HCT116 (cell line): ENCODE data around the gene FGGY. TPM values are rescaled to one million over a fixed set of nuclear protein-coding genes. Genes with fewer than 3 reads are reported as not detected.

Experiments used
- ATAC-seq: fragments of 200-7000 bp; cut with Tn5 transposase; 2 replicates; pipeline ENCODE4 v1.9.1; 2020; ENCODE audit warnings: mild to moderate bottlenecking, moderate library complexity
- BruUV-seq: library from RNA; stranded (reverse); fragments of 400-500 nt; replicated peaks from 2 replicates; lab custom pipeline; 2021; lab: Mats Ljungman, UMichigan
- CTCF ChIA-PET: fragments of 300-600 bp; sonication (Branson Sonifier 250); formaldehyde crosslinking; loops from one replicate; lab custom pipeline; 2021; ENCODE audit warnings: antibody characterized with exemption; lab: Charles Lee
- POLR2A ChIA-PET: fragments of 300-600, 350-600 bp; sonication (Branson Sonifier 250); formaldehyde crosslinking; loops from one replicate; lab custom pipeline; 2021; ENCODE audit warnings: antibody characterized with exemption; lab: Charles Lee
- RAD21 ChIA-PET, 2 experiments: fragments of 300-600 bp; sonication (Branson Sonifier 250); formaldehyde crosslinking; loops; one replicate each; lab custom pipeline; 2023; ENCODE audit warnings: low total read pairs in 2 of 2; ENCODE audit not compliant: uncharacterized antibody in 2 of 2, unreplicated experiment in 2 of 2, low non-redundant PET in 1 of 2; lab: Charles Lee
- DNase-seq: peaks from one replicate; pipeline ENCODE4 v3.0.0-alpha.2; 2010; ENCODE audit warnings: low read depth, low spot score
- H2AFZ ChIP-seq: fragments of 200-600 bp; shearing (Covaris generic), sonication (generic); 2 replicates; pipeline ENCODE4 v1.6.1; 2017; ENCODE audit warnings: low read depth, mixed run types, mixed read lengths, antibody characterized with exemption, low read length; ENCODE audit not compliant: poor library complexity, severe bottlenecking
- H3K27ac ChIP-seq: 2 replicates; pipeline ENCODE4 v1.5.1; 2012; ENCODE audit warnings: low read depth, low read length
- H3K27me3 ChIP-seq: fragments of 200-600 bp; sonication (generic); 2 replicates; pipeline ENCODE4 v1.6.1; 2016; ENCODE audit warnings: mixed run types, low read length, mixed read lengths; ENCODE audit not compliant: insufficient read depth
- H3K36me3 ChIP-seq, 2 experiments: fragments of 200-500 bp in 1 of 2; fragments of 200-600 bp in 1 of 2; sonication (Bioruptor generic) in 1 of 2; sonication (generic) in 1 of 2; 2 replicates each; pipeline versions ENCODE4 v1.5.1 to v1.6.1; 2014 to 2016; ENCODE audit warnings: low read length in 2 of 2, inconsistent platforms in 1 of 2, mixed read lengths in 1 of 2, mixed run types in 1 of 2; ENCODE audit not compliant: insufficient read depth in 2 of 2, control insufficient read depth in 1 of 2
- H3K4me1 ChIP-seq, 2 experiments: fragments of 200-600 bp in 1 of 2; sonication (generic) in 1 of 2; 2 replicates each; pipeline versions ENCODE4 v1.5.1 to v1.6.1; 2012 to 2017; ENCODE audit warnings: low read length in 2 of 2, inconsistent platforms in 1 of 2, mild to moderate bottlenecking in 1 of 2, mixed read lengths in 1 of 2, mixed run types in 1 of 2, moderate library complexity in 1 of 2; ENCODE audit not compliant: insufficient read depth in 2 of 2, control insufficient read depth in 1 of 2
- H3K4me2 ChIP-seq: fragments of 200-600 bp; sonication (generic); 2 replicates; pipeline ENCODE4 v1.6.1; 2017; ENCODE audit warnings: mixed run types, low read length, mixed read lengths
- H3K4me3 ChIP-seq, 2 experiments: fragments of 200-600 bp in 1 of 2; sonication (generic) in 1 of 2; replicated peaks in 1 of 2; 2 replicates each; pipeline ENCODE4 v1.5.1; 2011 to 2016; ENCODE audit warnings: low read length in 2 of 2, control low read depth in 1 of 2, low read depth in 1 of 2, mild to moderate bottlenecking in 1 of 2, mixed read lengths in 1 of 2, mixed run types in 1 of 2
- H3K79me2 ChIP-seq: fragments of 200-600 bp; sonication (generic); 2 replicates; pipeline ENCODE4 v1.6.1; 2017; ENCODE audit warnings: mild to moderate bottlenecking, mixed run types, low read length, moderate library complexity, mixed read lengths; ENCODE audit not compliant: insufficient read depth
- H3K9ac ChIP-seq: fragments of 200-600 bp; sonication (generic); 2 replicates; pipeline ENCODE4 v1.6.1; 2016; ENCODE audit warnings: low read length, mixed read lengths
- H3K9me2 ChIP-seq: fragments of 200-600 bp; sonication (generic), shearing (Covaris generic); 2 replicates; pipeline ENCODE4 v1.6.1; 2017; ENCODE audit warnings: mixed run types, mild to moderate bottlenecking, moderate library complexity; ENCODE audit not compliant: insufficient read depth
- H3K9me3 ChIP-seq, 2 experiments: fragments of 200-500 bp in 1 of 2; fragments of 200-600 bp in 1 of 2; sonication (Bioruptor generic) in 1 of 2; sonication (generic) in 1 of 2; 2 replicates each; pipeline ENCODE4 v1.6.1; 2014 to 2017; ENCODE audit warnings: low read length in 2 of 2, mixed read lengths in 2 of 2, inconsistent platforms in 1 of 2, low read depth in 1 of 2, mild to moderate bottlenecking in 1 of 2, mixed run types in 1 of 2, moderate library complexity in 1 of 2; ENCODE audit not compliant: control insufficient read depth in 1 of 2, insufficient read depth in 1 of 2
- H4K20me1 ChIP-seq: fragments of 200-600 bp; sonication (generic), shearing (Covaris generic); 2 replicates; pipeline ENCODE4 v1.6.1; 2017; ENCODE audit warnings: mixed run types, mild to moderate bottlenecking, moderate library complexity; ENCODE audit not compliant: insufficient read depth
- CEBPB ChIP-seq: IDR thresholded peaks from 2 replicates; pipeline ENCODE4 v1.6.1; 2012; ENCODE audit warnings: low read depth
- EGR1 ChIP-seq: IDR thresholded peaks from 2 replicates; pipeline ENCODE4 v1.6.1; 2012; ENCODE audit warnings: low read depth
- ELF1 ChIP-seq: IDR thresholded peaks from 2 replicates; pipeline ENCODE4 v1.6.1; 2012; ENCODE audit warnings: low read depth, borderline replicate concordance
- EZH2 ChIP-seq: fragments of 200-600 bp; sonication (generic); IDR thresholded peaks from 2 replicates; pipeline ENCODE4 v1.6.1; 2017; ENCODE audit warnings: antibody characterized with exemption, mixed run types
- JUND ChIP-seq: IDR thresholded peaks from 2 replicates; pipeline ENCODE4 v1.6.1; 2012
- POLR2A ChIP-seq: IDR thresholded peaks from 2 replicates; pipeline ENCODE4 v1.7.0; 2011; ENCODE audit warnings: borderline replicate concordance; ENCODE audit not compliant: insufficient read depth, insufficient read length; ENCODE audit errors: extremely low read depth
- POLR2AphosphoS5 ChIP-seq: IDR thresholded peaks from 2 replicates; pipeline ENCODE4 v1.6.1; 2011; ENCODE audit warnings: mild to moderate bottlenecking, low read depth, low read length, moderate library complexity
- SP1 ChIP-seq: IDR thresholded peaks from 2 replicates; pipeline ENCODE4 v1.6.1; 2012; ENCODE audit warnings: low read depth
- TCF7L2 ChIP-seq: IDR thresholded peaks from 2 replicates; pipeline ENCODE4 v1.7.0; 2011; ENCODE audit warnings: borderline replicate concordance, inconsistent platforms; ENCODE audit not compliant: insufficient read depth, insufficient read length; ENCODE audit errors: extremely low read depth
- YY1 ChIP-seq: IDR thresholded peaks from 2 replicates; pipeline ENCODE4 v1.6.1; 2011; ENCODE audit warnings: low read length, low read depth, moderate library complexity, mild to moderate bottlenecking; ENCODE audit not compliant: insufficient replicate concordance; ENCODE audit errors: extremely low read depth
- ZFX ChIP-seq: fragments of 450-650 bp; IDR thresholded peaks from 2 replicates; pipeline ENCODE4 v1.6.1; 2017
- intact Hi-C: fragments of 100-400 bp; cut with micrococcal nuclease; formaldehyde crosslinking; loops from 2 replicates; pipeline ENCODE4 v1.10.0; 2022
- total RNA-seq: library from RNA; stranded (reverse); gene quantifications from one replicate; pipeline ENCODE4 v1.2.1, GENCODE V29; 2021; ENCODE audit not compliant: unreplicated experiment
- TF ChIP-seq, protein P1 (sequence below): IDR thresholded peaks from 2 replicates; pipeline ENCODE4 v1.6.1; 2011; ENCODE audit warnings: mild to moderate bottlenecking, low read length, moderate library complexity; ENCODE audit not compliant: insufficient replicate concordance; ENCODE audit errors: extremely low read depth
- TF ChIP-seq, protein P2 (sequence below): IDR thresholded peaks from 2 replicates; pipeline ENCODE4 v1.6.1; 2012; ENCODE audit warnings: low read depth
- TF ChIP-seq, protein P3 (sequence below): IDR thresholded peaks from 2 replicates; pipeline ENCODE4 v1.6.1; 2012

FGGY gene
- total RNA-seq, 1 experiment from 2014 or later = 10.6 TPM

DNA sequence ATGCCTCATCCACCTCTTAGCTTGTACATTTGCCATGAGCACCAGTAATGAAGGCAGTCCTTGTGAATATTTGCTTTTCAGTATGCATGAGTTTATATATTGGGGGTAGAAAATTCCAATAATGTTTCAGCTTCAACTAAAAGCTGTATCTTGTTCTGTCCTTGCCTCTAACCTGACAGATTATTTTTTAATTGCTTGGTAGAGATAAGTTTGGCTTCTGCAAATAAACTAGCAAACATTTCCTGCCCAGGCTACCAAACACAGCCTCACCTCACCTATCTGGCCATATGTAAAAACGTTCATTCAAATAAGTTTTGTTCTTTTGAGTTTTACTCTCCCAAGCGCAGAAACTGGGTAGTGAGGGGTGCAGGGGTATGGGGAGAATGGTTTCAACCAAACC, 442.2 kb downstream of the FGGY start:
- H3K4me3 ChIP-seq = no peak overlapping the region
- H3K36me3 ChIP-seq = no peaks in the 10 kb centered on the region
- no peaks in the 10 kb centered on the region for H4K20me1 ChIP-seq
- H3K9me3 ChIP-seq = no peaks in the 10 kb centered on the region
- DNase-seq = no peak
- RAD21 ChIA-PET = no interaction called here
- no peaks in the 10 kb centered on the region for H3K4me1 ChIP-seq
- no TSS peak for BruUV-seq
- H2AFZ ChIP-seq = no peak overlapping the region
- intact Hi-C loops = no loop called here
- H3K27me3 ChIP-seq = no peaks in the 10 kb centered on the region
- CTCF ChIA-PET = interaction anchor here (1.1 kb wide), 1 partner anchor 20 kb away, joined by 4 read pairs; no protein-coding TSS in a partner anchor
- H3K79me2 ChIP-seq = no peaks in the 10 kb centered on the region
- POLR2A ChIA-PET = no interaction called here
- no peaks in the 10 kb centered on the region for H3K9me2 ChIP-seq
- H3K27ac ChIP-seq = no peak overlapping the region
- H3K9ac ChIP-seq = no peak overlapping the region
- no peak for TF ChIP-seq POLR2AphosphoS5
- TF ChIP-seq, protein P1, sequence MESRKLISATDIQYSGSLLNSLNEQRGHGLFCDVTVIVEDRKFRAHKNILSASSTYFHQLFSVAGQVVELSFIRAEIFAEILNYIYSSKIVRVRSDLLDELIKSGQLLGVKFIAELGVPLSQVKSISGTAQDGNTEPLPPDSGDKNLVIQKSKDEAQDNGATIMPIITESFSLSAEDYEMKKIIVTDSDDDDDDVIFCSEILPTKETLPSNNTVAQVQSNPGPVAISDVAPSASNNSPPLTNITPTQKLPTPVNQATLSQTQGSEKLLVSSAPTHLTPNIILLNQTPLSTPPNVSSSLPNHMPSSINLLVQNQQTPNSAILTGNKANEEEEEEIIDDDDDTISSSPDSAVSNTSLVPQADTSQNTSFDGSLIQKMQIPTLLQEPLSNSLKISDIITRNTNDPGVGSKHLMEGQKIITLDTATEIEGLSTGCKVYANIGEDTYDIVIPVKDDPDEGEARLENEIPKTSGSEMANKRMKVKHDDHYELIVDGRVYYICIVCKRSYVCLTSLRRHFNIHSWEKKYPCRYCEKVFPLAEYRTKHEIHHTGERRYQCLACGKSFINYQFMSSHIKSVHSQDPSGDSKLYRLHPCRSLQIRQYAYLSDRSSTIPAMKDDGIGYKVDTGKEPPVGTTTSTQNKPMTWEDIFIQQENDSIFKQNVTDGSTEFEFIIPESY = no peak
- no peak for TF ChIP-seq SP1
- TF ChIP-seq TCF7L2 = no peak
- no peak for TF ChIP-seq JUND
- no peak for TF ChIP-seq POLR2A
- no peak for TF ChIP-seq YY1
- no peak for TF ChIP-seq ZFX
- no peak for TF ChIP-seq CEBPB
- TF ChIP-seq, protein P2, sequence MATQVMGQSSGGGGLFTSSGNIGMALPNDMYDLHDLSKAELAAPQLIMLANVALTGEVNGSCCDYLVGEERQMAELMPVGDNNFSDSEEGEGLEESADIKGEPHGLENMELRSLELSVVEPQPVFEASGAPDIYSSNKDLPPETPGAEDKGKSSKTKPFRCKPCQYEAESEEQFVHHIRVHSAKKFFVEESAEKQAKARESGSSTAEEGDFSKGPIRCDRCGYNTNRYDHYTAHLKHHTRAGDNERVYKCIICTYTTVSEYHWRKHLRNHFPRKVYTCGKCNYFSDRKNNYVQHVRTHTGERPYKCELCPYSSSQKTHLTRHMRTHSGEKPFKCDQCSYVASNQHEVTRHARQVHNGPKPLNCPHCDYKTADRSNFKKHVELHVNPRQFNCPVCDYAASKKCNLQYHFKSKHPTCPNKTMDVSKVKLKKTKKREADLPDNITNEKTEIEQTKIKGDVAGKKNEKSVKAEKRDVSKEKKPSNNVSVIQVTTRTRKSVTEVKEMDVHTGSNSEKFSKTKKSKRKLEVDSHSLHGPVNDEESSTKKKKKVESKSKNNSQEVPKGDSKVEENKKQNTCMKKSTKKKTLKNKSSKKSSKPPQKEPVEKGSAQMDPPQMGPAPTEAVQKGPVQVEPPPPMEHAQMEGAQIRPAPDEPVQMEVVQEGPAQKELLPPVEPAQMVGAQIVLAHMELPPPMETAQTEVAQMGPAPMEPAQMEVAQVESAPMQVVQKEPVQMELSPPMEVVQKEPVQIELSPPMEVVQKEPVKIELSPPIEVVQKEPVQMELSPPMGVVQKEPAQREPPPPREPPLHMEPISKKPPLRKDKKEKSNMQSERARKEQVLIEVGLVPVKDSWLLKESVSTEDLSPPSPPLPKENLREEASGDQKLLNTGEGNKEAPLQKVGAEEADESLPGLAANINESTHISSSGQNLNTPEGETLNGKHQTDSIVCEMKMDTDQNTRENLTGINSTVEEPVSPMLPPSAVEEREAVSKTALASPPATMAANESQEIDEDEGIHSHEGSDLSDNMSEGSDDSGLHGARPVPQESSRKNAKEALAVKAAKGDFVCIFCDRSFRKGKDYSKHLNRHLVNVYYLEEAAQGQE = no peak
- no peak for TF ChIP-seq EGR1
- TF ChIP-seq EZH2 = no peak
- no peak for TF ChIP-seq ELF1
- TF ChIP-seq, protein P3, sequence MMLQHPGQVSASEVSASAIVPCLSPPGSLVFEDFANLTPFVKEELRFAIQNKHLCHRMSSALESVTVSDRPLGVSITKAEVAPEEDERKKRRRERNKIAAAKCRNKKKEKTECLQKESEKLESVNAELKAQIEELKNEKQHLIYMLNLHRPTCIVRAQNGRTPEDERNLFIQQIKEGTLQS = no peak
- H3K4me2 ChIP-seq = no peak overlapping the region
- no peak for ATAC-seq
